HUES48 (cell line): ENCODE measurements around the gene DLGAP3.
A peak's percentile ranks its signal among the peaks of the same experiment; 100 is the strongest.

Source experiments
- H3K27ac ChIP-seq: one replicate; pipeline ENCODE4 v1.7.0; 2013; ENCODE audit warnings: low read depth, low read length, inconsistent platforms
- H3K27me3 ChIP-seq: 2 replicates; pipeline ENCODE4 v1.6.1; 2013; ENCODE audit warnings: mild to moderate bottlenecking, low read length; ENCODE audit not compliant: control insufficient read depth, insufficient read depth
- H3K36me3 ChIP-seq: 2 replicates; pipeline ENCODE4 v1.6.1; 2013; ENCODE audit warnings: low read length; ENCODE audit not compliant: control insufficient read depth, insufficient read depth
- H3K4me1 ChIP-seq: 2 replicates; pipeline ENCODE4 v1.6.1; 2013; ENCODE audit warnings: mild to moderate bottlenecking, low read length; ENCODE audit not compliant: control insufficient read depth, insufficient read depth
- H3K4me3 ChIP-seq: 2 replicates; pipeline ENCODE4 v1.5.1; 2013; ENCODE audit warnings: mild to moderate bottlenecking, low read depth, low read length
- H3K9ac ChIP-seq: 2 replicates; pipeline ENCODE4 v1.6.1; 2013; ENCODE audit warnings: mild to moderate bottlenecking, low read depth, low read length, moderate library complexity
- H3K9me3 ChIP-seq: 2 replicates; pipeline ENCODE4 v1.6.1; 2013; ENCODE audit warnings: low read length; ENCODE audit not compliant: control insufficient read depth, insufficient read depth

Gene DLGAP3

DNA sequence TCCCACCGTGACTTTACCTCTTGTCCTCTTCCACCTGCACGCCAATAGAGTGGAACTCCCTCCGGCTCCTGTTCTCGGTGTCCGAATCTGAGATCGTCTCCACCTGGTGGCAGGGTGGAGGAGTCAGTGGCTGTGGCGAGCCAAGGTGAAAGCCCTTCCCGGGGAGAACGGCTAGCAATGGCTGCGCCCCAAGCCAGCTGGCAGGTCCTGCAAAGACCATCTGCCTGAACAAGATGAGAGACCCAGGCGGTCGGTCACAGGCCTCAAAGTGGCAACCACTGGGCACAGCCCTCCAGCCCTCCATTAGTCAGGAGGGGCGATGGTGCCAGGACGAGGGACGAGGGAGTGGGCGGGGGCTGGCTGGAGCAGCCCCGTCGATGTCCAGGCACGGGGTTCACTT is 44.5 kb downstream of the DLGAP3 start:
- Histone ChIP-seq H3K9me3 (no peaks in the 10 kb centered on the region), H3K9ac (no peak overlapping the region), H3K4me1 (no peaks in the 10 kb centered on the region), H3K36me3 (no peaks in the 10 kb centered on the region), H3K27ac (no peak overlapping the region), H3K27me3 (peaks cover 40% of the 10 kb centered on the region), H3K4me3 (peak overlapping the region; percentile 67)

DNA sequence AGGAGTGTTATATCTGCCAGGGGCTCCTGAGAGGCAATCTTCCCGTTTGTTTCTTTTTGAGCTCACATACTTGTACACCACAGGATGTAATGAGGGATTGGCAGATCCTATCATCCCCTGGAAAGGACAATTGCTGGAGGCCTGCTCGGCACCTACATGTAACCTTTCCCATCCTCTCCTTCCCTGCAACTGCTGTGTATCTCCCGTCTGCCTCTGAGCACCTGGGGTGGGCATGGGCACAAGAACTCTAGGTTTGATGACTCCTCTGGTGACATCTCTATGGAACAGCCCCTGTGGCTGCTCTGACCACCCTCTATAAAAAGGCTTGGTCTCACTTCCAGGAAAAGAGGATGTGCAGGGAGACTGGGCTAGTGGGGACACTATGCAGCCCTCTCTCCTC is 44.9 kb downstream of the DLGAP3 start:
- Histone ChIP-seq H3K4me3 (peak overlapping the region; percentile 67; the same call in 1 of the 2 replicates), H3K9me3 (no peaks in the 10 kb centered on the region), H3K4me1 (no peaks in the 10 kb centered on the region), H3K27me3 (peaks cover 40% of the 10 kb centered on the region), H3K27ac (no peak overlapping the region), H3K36me3 (no peaks in the 10 kb centered on the region), H3K9ac (no peak overlapping the region)

GRCh38 chr1:34879230-34879629 is 50.2 kb downstream of the DLGAP3 start:
- H3K9ac ChIP-seq: no peak overlapping the region
- H3K27ac ChIP-seq: no peak overlapping the region
- H3K4me3 ChIP-seq: no peak overlapping the region
- no peaks in the 10 kb centered on the region for H3K36me3 ChIP-seq
- H3K27me3 ChIP-seq: peaks cover 6% of the 10 kb centered on the region
- H3K9me3 ChIP-seq: no peaks in the 10 kb centered on the region
- H3K4me1 ChIP-seq: no peaks in the 10 kb centered on the region; the same call in 1 of the 2 replicates

DNA sequence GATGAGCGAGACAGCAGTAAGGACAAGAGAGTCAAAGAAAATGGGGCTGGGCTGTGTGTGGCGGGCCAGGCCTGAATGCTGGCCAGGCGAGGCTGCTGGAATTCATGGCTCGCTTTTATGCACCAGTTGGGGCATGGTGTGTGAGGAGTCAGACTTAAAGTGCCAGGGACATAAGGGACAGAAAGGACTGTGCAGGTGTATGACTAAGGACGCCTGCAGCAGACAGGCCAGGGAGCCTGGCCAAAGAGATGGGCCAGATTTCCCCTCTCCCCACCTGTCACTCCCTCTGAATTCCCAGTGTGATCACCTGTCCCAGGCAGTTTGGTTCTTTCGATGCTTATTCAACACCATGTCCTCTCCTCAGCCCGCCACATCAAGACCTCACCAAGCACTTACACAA is 53.0 kb downstream of the DLGAP3 start:
- Histone ChIP-seq H3K9ac (no peak overlapping the region), H3K36me3 (no peaks in the 10 kb centered on the region), H3K4me1 (no peaks in the 10 kb centered on the region; the same call in 1 of the 2 replicates), H3K27me3 (no peaks in the 10 kb centered on the region), H3K27ac (no peak overlapping the region), H3K4me3 (no peak overlapping the region), H3K9me3 (no peaks in the 10 kb centered on the region)

GRCh38 chr1:34874296-34874952 is 55.0 kb downstream of the DLGAP3 start:
- no peak overlapping the region for H3K4me3 ChIP-seq
- no peak overlapping the region for H3K27ac ChIP-seq
- H3K9ac ChIP-seq: no peak overlapping the region
- no peaks in the 10 kb centered on the region for H3K36me3 ChIP-seq
- no peaks in the 10 kb centered on the region for H3K27me3 ChIP-seq
- H3K9me3 ChIP-seq: no peaks in the 10 kb centered on the region
- no peaks in the 10 kb centered on the region; the same call in 1 of the 2 replicates for H3K4me1 ChIP-seq

- Histone ChIP-seq H3K9me3 (no peaks in the 10 kb centered on the region), H3K4me1 (no peaks in the 10 kb centered on the region), H3K36me3 (no peaks in the 10 kb centered on the region), H3K27me3 (peaks cover 2% of the 10 kb centered on the region; the same call in 1 of the 2 replicates), H3K27ac (no peak overlapping the region), H3K4me3 (no peak overlapping the region), H3K9ac (no peak overlapping the region)
Measured at GRCh38 chr1:34872133-34872503, 57.3 kb downstream of the DLGAP3 start.

- H3K9me3 ChIP-seq: no peaks in the 10 kb centered on the region
- no peaks in the 10 kb centered on the region for H3K36me3 ChIP-seq
- H3K4me1 ChIP-seq: no peaks in the 10 kb centered on the region
- peaks cover 6% of the 10 kb centered on the region; the same call in 1 of the 2 replicates for H3K27me3 ChIP-seq
- no peak overlapping the region for H3K9ac ChIP-seq
- no peak overlapping the region for H3K27ac ChIP-seq
- no peak overlapping the region for H3K4me3 ChIP-seq
Measured at GRCh38 chr1:34871443-34872132, 57.9 kb downstream of the DLGAP3 start.

- no peaks in the 10 kb centered on the region for H3K4me1 ChIP-seq
- H3K9ac ChIP-seq: no peak overlapping the region
- H3K27me3 ChIP-seq: peaks cover 6% of the 10 kb centered on the region; the same call in 1 of the 2 replicates
- no peaks in the 10 kb centered on the region for H3K36me3 ChIP-seq
- no peak overlapping the region for H3K27ac ChIP-seq
- no peaks in the 10 kb centered on the region for H3K9me3 ChIP-seq
- no peak overlapping the region for H3K4me3 ChIP-seq
Measured at GRCh38 chr1:34870395-34870794, 59.1 kb downstream of the DLGAP3 start.

DNA sequence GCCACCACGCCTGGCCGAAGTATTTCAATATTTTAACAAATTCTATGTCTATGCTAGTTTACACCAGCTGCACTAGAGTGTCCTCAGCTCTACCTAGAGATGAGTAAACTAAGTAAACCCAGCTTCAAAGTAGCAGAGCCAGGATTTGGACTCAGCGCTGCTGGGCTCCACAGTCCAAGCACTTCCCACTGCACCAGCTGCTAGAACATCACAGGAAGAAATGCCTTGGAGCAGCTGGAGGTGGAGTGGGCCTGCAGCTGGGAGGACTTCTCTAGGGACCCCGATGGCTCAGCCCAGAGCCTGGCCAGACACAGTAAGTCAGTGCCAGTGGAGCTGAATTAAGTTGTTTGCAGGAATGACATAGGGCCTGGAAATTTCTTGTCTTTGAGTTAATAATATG is 59.7 kb downstream of the DLGAP3 start:
- Histone ChIP-seq H3K36me3 (no peaks in the 10 kb centered on the region), H3K9ac (no peak overlapping the region), H3K4me1 (no peaks in the 10 kb centered on the region), H3K9me3 (no peaks in the 10 kb centered on the region), H3K4me3 (no peak overlapping the region), H3K27me3 (peaks cover 12% of the 10 kb centered on the region), H3K27ac (no peak overlapping the region)

DNA sequence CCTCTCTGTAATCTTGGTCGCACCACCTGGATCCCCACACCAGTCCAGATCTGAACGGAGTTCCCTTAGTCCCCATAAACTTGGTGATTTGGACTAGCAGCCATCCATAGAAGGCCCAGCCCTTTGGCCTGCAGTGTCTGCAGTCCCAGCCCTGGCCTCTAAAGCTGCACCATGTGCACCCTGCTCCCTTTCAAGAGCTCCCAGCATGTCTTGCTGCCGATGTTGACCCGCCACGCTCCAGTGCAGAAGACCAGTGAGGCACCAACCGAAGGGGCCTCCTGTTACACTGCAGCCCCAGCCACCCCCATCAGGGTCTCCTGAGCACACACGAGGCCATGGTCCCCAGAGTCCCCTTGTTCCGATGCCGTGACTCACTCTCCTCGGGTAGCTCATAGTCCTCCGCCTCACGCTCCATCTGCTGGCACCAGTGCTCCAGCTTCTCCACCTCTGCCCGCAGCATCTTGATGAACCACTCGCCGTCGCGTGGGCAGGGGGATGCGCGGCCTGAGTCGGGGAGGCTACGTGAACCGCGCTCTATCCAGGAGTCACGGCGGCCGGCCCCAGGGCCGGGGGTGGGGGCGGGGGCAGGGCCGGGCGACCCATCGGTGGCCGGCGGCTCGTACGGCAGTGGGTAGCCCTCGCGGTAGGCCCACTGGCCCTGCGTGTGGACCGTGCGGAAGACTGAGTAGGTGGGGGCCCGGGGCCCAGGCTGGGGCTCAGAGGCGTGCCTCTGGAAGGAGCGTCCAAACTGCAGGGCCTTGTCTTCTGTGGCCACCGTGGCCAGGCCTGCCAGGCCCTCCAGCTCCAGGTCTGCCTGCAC is 61.0 kb downstream of the DLGAP3 start:
- Histone ChIP-seq H3K36me3 (no peaks in the 10 kb centered on the region), H3K4me1 (no peaks in the 10 kb centered on the region), H3K9me3 (no peaks in the 10 kb centered on the region), H3K27ac (no peak overlapping the region), H3K4me3 (no peak overlapping the region), H3K9ac (no peak overlapping the region), H3K27me3 (peaks cover 13% of the 10 kb centered on the region)

DNA sequence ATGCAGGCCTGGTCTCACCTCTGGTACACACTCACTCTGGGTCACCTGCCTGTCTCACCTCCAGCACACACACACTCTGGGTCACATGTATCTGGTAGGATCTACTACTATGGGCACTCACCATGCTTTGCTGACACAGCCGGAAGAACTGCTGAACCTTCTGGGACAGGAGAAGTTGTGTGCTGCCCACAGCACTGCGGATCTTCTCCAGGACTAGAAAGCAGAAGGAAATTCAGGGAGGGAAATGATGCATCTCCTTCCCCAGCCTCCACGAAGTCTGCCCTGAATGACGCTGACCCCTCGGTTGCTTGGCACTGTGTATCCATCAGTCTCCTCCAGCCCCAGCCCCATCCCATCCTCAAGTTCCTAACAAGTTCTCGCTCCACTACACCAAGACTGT is 62.0 kb downstream of the DLGAP3 start:
- Histone ChIP-seq H3K27me3 (peaks cover 13% of the 10 kb centered on the region), H3K9ac (no peak overlapping the region), H3K9me3 (no peaks in the 10 kb centered on the region), H3K4me1 (no peaks in the 10 kb centered on the region), H3K27ac (no peak overlapping the region), H3K4me3 (no peak overlapping the region), H3K36me3 (no peaks in the 10 kb centered on the region)
